Mesenchymal stem cell (in vitro differentiated cells and primary cell): Measurements from ENCODE around the gene HPCAL1.
A peak's percentile ranks its signal among the peaks of the same experiment; 100 is the strongest.

Experiments used
- DNase-seq: peaks from one replicate; pipeline ENCODE4 v3.0.0-alpha.2; 2013
- H2AFZ ChIP-seq: one replicate; pipeline ENCODE4 v1.6.1; 2013; ENCODE audit warnings: low read depth, mild to moderate bottlenecking, control low read depth, inconsistent platforms, low read length, moderate library complexity
- H2AK5ac ChIP-seq: 2 replicates; pipeline ENCODE4 v1.6.1; 2013; ENCODE audit warnings: low read length, moderate library complexity, mild to moderate bottlenecking, inconsistent platforms; ENCODE audit not compliant: severe bottlenecking
- H2BK120ac ChIP-seq: one replicate; pipeline ENCODE4 v1.6.1; 2013; ENCODE audit warnings: low read depth, mild to moderate bottlenecking, inconsistent platforms, low read length, moderate library complexity
- H2BK12ac ChIP-seq, 2 experiments: one replicate each; pipeline ENCODE4 v1.6.1; 2013; ENCODE audit warnings: inconsistent platforms in 2 of 2, low read length in 2 of 2, mild to moderate bottlenecking in 2 of 2, moderate library complexity in 2 of 2, control low read depth in 1 of 2
- H2BK15ac ChIP-seq: one replicate; pipeline ENCODE4 v1.6.1; 2013; ENCODE audit warnings: mild to moderate bottlenecking, low read depth, inconsistent platforms; ENCODE audit not compliant: poor library complexity, severe bottlenecking
- H2BK5ac ChIP-seq: 2 replicates; pipeline ENCODE4 v1.6.1; 2013; ENCODE audit warnings: low read depth, mild to moderate bottlenecking, low read length, control low read depth, inconsistent platforms; ENCODE audit not compliant: poor library complexity, severe bottlenecking
- H3K14ac ChIP-seq, 2 experiments: one replicate each; pipeline ENCODE4 v1.6.1; 2013; ENCODE audit warnings: inconsistent platforms in 2 of 2, low read length in 2 of 2, control low read depth in 1 of 2, mild to moderate bottlenecking in 1 of 2, moderate library complexity in 1 of 2
- H3K18ac ChIP-seq, 2 experiments: one replicate each; pipeline ENCODE4 v1.6.1; 2013; ENCODE audit warnings: inconsistent platforms in 2 of 2, low read length in 2 of 2, control low read depth in 1 of 2, low read depth in 1 of 2, mild to moderate bottlenecking in 1 of 2
- H3K23ac ChIP-seq, 2 experiments: one replicate each; pipeline ENCODE4 v1.6.1; 2013; ENCODE audit warnings: inconsistent platforms in 2 of 2, low read length in 2 of 2, mild to moderate bottlenecking in 2 of 2, moderate library complexity in 2 of 2, control low read depth in 1 of 2
- H3K27ac ChIP-seq: 2 replicates; pipeline ENCODE4 v1.5.1; 2013; ENCODE audit warnings: mild to moderate bottlenecking, moderate library complexity, low read length, control low read depth, inconsistent platforms; ENCODE audit not compliant: poor library complexity, severe bottlenecking
- H3K27me3 ChIP-seq, 2 experiments: 2 replicates each; pipeline versions ENCODE4 v1.6.1 to v1.7.0; 2013; ENCODE audit warnings: low read length in 2 of 2, mild to moderate bottlenecking in 2 of 2, moderate library complexity in 2 of 2, control low read depth in 1 of 2, inconsistent platforms in 1 of 2; ENCODE audit not compliant: control insufficient read depth in 1 of 2, insufficient read depth in 1 of 2
- H3K36me3 ChIP-seq, 2 experiments: 2 replicates each; pipeline versions ENCODE4 v1.6.1 to v1.7.0; 2013; ENCODE audit warnings: low read length in 2 of 2, control low read depth in 1 of 2, inconsistent platforms in 1 of 2, low read depth in 1 of 2, mild to moderate bottlenecking in 1 of 2; ENCODE audit not compliant: insufficient read depth in 2 of 2, control insufficient read depth in 1 of 2
- H3K4ac ChIP-seq, 2 experiments: one replicate each; pipeline ENCODE4 v1.6.1; 2013; ENCODE audit warnings: inconsistent platforms in 2 of 2, low read length in 2 of 2, mild to moderate bottlenecking in 2 of 2, moderate library complexity in 2 of 2, control low read depth in 1 of 2, low read depth in 1 of 2
- H3K4me1 ChIP-seq: 2 replicates; pipeline ENCODE4 v1.6.1; 2013; ENCODE audit warnings: low read depth, low read length, control low read depth; ENCODE audit not compliant: control insufficient read depth, insufficient read depth
- H3K4me2 ChIP-seq: 2 replicates; pipeline ENCODE4 v1.6.1; 2013; ENCODE audit warnings: low read length, mild to moderate bottlenecking, inconsistent platforms; ENCODE audit not compliant: poor library complexity, severe bottlenecking
- H3K4me3 ChIP-seq, 2 experiments: 2 replicates each; pipeline versions ENCODE4 v1.5.1 to v1.7.0; 2013; ENCODE audit warnings: low read length in 2 of 2, mild to moderate bottlenecking in 2 of 2, control low read depth in 1 of 2, low read depth in 1 of 2; ENCODE audit not compliant: insufficient read depth in 1 of 2
- H3K79me1 ChIP-seq: replicated peaks from 2 replicates; pipeline ENCODE4 v1.6.1; 2013; ENCODE audit warnings: mild to moderate bottlenecking, control low read depth, low read length, inconsistent platforms; ENCODE audit not compliant: poor library complexity, severe bottlenecking
- H3K9ac ChIP-seq: 2 replicates; pipeline ENCODE4 v1.7.0; 2013; ENCODE audit warnings: mild to moderate bottlenecking, low read length, moderate library complexity
- H3K9me3 ChIP-seq: 2 replicates; pipeline ENCODE4 v1.7.0; 2013; ENCODE audit warnings: mild to moderate bottlenecking, low read length; ENCODE audit not compliant: control insufficient read depth
- H4K8ac ChIP-seq: one replicate; pipeline ENCODE4 v1.6.1; 2013; ENCODE audit warnings: inconsistent platforms, mild to moderate bottlenecking, low read length, moderate library complexity
- H4K91ac ChIP-seq: one replicate; pipeline ENCODE4 v1.6.1; 2013; ENCODE audit warnings: mild to moderate bottlenecking, low read length, inconsistent platforms
- WGBS: methylation state at CpG from one replicate; pipeline ENCODE4 v1.1.7; 2013; ENCODE audit warnings: mixed read lengths; 5-methylcytosine and 5-hydroxymethylcytosine counted together

Gene HPCAL1

DNA sequence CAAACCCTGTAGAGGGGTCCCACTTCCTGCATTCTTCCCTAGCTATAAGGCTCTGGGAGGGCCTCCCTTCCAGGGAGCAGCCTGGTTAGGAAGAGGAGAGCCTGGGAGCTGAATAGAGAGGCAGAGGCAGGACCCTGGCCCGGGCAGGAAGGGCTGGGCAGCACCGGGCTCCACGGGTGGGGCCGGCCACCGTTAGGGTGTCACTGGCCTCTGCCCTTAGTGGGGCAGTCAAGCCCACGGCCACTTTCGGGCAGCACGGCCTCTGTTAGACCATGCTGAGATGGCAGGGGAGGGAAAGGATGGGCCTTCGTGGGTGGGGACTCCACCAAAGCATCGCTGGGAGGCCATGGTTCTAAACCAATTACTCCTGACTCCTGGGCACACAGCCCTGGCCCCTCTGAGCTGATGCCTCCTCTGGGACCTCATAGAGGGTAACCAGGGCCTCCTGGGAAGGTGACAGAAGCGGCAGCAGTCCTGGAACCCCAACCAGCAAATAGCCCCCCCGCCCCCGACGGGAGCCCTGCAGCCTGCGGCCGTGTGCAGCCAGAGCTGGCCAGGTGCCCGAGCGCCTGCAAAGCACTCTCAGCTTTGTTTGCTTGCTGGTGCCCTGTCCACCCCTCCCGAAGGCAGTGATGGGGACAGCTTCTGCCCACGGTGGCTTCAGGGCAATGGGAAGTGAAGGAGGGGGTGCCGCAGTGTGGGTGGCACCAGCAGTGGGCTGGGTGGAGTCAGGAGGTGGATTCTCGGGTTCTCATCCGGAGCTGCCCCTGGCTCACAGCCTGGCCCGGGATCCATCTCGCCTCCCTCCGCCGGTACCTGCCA lies 16.3 kb upstream of the HPCAL1 start:
- H3K79me1 ChIP-seq, result no peaks in the 10 kb centered on the region
- H3K27ac ChIP-seq, result no peak overlapping the region
- H3K4ac ChIP-seq, result peak overlapping the region; percentile 66 to 95
- H3K9ac ChIP-seq, result no peak overlapping the region
- H2BK5ac ChIP-seq, result no peak overlapping the region
- no peaks in the 10 kb centered on the region for H3K27me3 ChIP-seq
- H3K23ac ChIP-seq, result no peak overlapping the region
- H3K4me2 ChIP-seq, result no peak overlapping the region
- H2BK120ac ChIP-seq, result peak overlapping the region; percentile 9
- no peak overlapping the region for H2AK5ac ChIP-seq
- WGBS, result 90% methylated on average over 26 of the region's 27 CpGs
- peak overlapping the region; percentile 49 to 86 for H3K18ac ChIP-seq
- peak overlapping the region in 1 of 2 experiments; percentile 53 for H3K14ac ChIP-seq
- no peaks in the 10 kb centered on the region for H3K9me3 ChIP-seq
- no peak overlapping the region for H3K4me3 ChIP-seq
- DNase-seq, result no peak
- H2BK15ac ChIP-seq, result peak overlapping the region; percentile 78
- no peak overlapping the region for H2AFZ ChIP-seq
- no peaks in the 10 kb centered on the region for H3K36me3 ChIP-seq
- H4K8ac ChIP-seq, result peak overlapping the region; percentile 93
- H2BK12ac ChIP-seq, result peak overlapping the region; percentile 75 to 95
- peak overlapping the region; percentile 86 for H4K91ac ChIP-seq
- H3K4me1 ChIP-seq, result peaks cover 44% of the 10 kb centered on the region

DNA sequence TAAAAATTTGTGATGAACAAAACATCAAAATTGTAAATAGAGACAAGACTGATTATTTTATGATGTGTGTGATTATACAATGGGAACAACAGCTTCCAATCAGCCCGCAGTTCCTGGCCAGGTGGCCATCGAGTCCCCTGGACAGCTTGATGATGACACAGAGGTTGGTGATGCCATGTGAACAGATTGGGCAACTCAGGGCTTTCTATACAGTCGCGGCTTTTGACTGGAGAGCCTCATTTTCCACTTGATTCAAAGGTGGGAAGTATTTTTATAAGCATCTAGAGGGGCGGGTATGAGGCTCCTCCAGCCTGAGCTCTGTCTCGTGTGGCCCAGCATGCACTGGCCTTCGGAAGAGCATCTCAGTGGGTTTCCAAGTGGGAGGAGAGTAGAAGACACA lies 14.9 kb upstream of the HPCAL1 start:
- Histone ChIP-seq H3K23ac (no peak overlapping the region), H2BK5ac (no peak overlapping the region), H3K4me1 (peaks cover 40% of the 10 kb centered on the region), H2AK5ac (no peak overlapping the region), H2BK12ac (no peak overlapping the region), H3K18ac (no peak overlapping the region), H2BK15ac (no peak overlapping the region), H4K91ac (no peak overlapping the region), H3K4ac (no peak overlapping the region), H3K9ac (no peak overlapping the region), H3K9me3 (no peaks in the 10 kb centered on the region), H3K14ac (no peak overlapping the region), H3K27me3 (no peaks in the 10 kb centered on the region), H2AFZ (no peak overlapping the region), H2BK120ac (no peak overlapping the region), H3K79me1 (no peaks in the 10 kb centered on the region), H3K27ac (no peak overlapping the region), H3K4me2 (no peak overlapping the region), H3K36me3 (no peaks in the 10 kb centered on the region), H3K4me3 (no peak overlapping the region), H4K8ac (no peak overlapping the region)
- WGBS, result 89% methylated on average over 7 of the region's 7 CpGs
- peak; percentile 29 for DNase-seq

GRCh38 chr2:10288606-10289005 lies 14.1 kb upstream of the HPCAL1 start:
- peaks cover 33% of the 10 kb centered on the region for H3K4me1 ChIP-seq
- H3K27me3 ChIP-seq, result no peaks in the 10 kb centered on the region
- no peak overlapping the region for H3K4ac ChIP-seq
- H3K23ac ChIP-seq, result no peak overlapping the region
- H3K9ac ChIP-seq, result no peak overlapping the region
- H4K8ac ChIP-seq, result no peak overlapping the region
- no peak overlapping the region for H3K4me3 ChIP-seq
- no peak overlapping the region for H2BK120ac ChIP-seq
- no peak overlapping the region for H4K91ac ChIP-seq
- H3K79me1 ChIP-seq, result no peaks in the 10 kb centered on the region
- no peak for DNase-seq
- H3K14ac ChIP-seq, result no peak overlapping the region
- no peak overlapping the region for H2BK15ac ChIP-seq
- H3K36me3 ChIP-seq, result no peaks in the 10 kb centered on the region
- H2BK5ac ChIP-seq, result no peak overlapping the region
- 97% methylated on average over 6 of the region's 6 CpGs for WGBS
- H2AK5ac ChIP-seq, result no peak overlapping the region
- H3K27ac ChIP-seq, result no peak overlapping the region
- no peak overlapping the region for H2AFZ ChIP-seq
- peaks cover 6% of the 10 kb centered on the region for H3K9me3 ChIP-seq
- no peak overlapping the region for H2BK12ac ChIP-seq
- no peak overlapping the region for H3K18ac ChIP-seq
- H3K4me2 ChIP-seq, result no peak overlapping the region

- no peak overlapping the region for H2AK5ac ChIP-seq
- H2BK12ac ChIP-seq, result no peak overlapping the region
- no peaks in the 10 kb centered on the region for H3K36me3 ChIP-seq
- H3K4me3 ChIP-seq, result no peak overlapping the region
- no peak overlapping the region for H2BK5ac ChIP-seq
- H2BK120ac ChIP-seq, result no peak overlapping the region
- H3K23ac ChIP-seq, result no peak overlapping the region
- no peak overlapping the region for H3K14ac ChIP-seq
- H3K27ac ChIP-seq, result no peak overlapping the region
- no peak overlapping the region for H2BK15ac ChIP-seq
- no peak overlapping the region for H4K91ac ChIP-seq
- H3K79me1 ChIP-seq, result no peaks in the 10 kb centered on the region
- no peak overlapping the region for H3K9ac ChIP-seq
- no peak for DNase-seq
- peaks cover 29% of the 10 kb centered on the region for H3K4me1 ChIP-seq
- WGBS, result 96% methylated on average over 6 of the region's 6 CpGs
- H2AFZ ChIP-seq, result no peak overlapping the region
- no peak overlapping the region for H3K4me2 ChIP-seq
- H3K27me3 ChIP-seq, result no peaks in the 10 kb centered on the region
- H3K18ac ChIP-seq, result no peak overlapping the region
- H4K8ac ChIP-seq, result no peak overlapping the region
- no peak overlapping the region for H3K4ac ChIP-seq
- H3K9me3 ChIP-seq, result peaks cover 13% of the 10 kb centered on the region
Measured at GRCh38 chr2:10289352-10289751, 13.4 kb upstream of the HPCAL1 start.
